Endometrial microvascular endothelial cells (primary cell): Measurements from ENCODE around the gene PLCB1. TPM values are rescaled to one million over a fixed set of nuclear protein-coding genes. Genes with fewer than 3 reads are reported as not detected.

Source experiments
- in situ Hi-C: cut with HindIII; loops from 2 replicates; pipeline ENCODE4 v1.10.0; 2017; ENCODE audit warnings: low sequenced_read_pairs, low pct_unique_long_range_greater_than_20kb; ENCODE audit errors: inconsistent ontology term
- total RNA-seq: library from RNA; depleted of rRNA; stranded (reverse); fragments of >200 nt; gene quantifications from one replicate; pipeline ENCODE4 v1.2.3, GENCODE V29; 2015; ENCODE audit errors: inconsistent ontology term

PLCB1 gene
- total RNA-seq, 1 donor from 2014 or later = 16.1 TPM

DNA sequence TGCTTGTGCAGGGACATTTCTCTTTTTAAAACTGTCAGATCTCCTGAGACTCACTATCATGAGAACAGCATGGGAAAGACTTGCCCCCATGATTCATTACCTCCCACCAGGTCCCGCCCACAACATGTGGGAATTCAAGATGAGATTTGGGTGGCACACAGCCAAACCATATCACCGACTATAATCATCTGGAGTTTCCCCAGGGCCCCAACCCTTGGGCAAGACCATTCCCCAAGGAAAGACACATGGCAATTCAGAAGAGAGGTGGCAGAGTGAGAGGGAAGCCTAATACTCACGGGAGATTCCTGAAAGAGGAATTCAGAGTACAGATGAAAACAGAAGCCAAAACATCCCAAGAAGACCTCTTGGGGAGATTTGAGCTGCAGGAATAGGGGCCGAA is 645.8 kb downstream of the PLCB1 start:
- in situ Hi-C loops = no loop called here

DNA sequence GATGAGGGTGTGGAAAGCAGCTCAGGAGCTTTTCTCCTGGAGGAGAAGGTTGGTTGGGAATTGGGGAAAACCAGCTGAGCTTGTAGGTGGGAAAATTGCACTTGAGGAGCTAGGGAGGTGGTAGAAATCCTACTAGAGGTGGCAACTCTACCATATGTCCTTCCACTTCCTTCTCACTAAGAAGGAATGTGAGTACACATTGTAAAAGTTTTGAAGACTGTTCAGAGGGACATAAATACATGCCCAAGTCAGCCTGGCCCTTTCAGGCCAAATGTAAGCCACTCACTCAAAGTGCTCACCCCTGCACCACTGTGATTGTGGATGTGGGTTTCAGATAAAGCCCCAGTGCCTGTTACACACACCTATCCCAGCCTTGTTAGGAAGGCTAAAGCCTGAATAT is 646.3 kb downstream of the PLCB1 start:
- in situ Hi-C loops = no loop called here

DNA sequence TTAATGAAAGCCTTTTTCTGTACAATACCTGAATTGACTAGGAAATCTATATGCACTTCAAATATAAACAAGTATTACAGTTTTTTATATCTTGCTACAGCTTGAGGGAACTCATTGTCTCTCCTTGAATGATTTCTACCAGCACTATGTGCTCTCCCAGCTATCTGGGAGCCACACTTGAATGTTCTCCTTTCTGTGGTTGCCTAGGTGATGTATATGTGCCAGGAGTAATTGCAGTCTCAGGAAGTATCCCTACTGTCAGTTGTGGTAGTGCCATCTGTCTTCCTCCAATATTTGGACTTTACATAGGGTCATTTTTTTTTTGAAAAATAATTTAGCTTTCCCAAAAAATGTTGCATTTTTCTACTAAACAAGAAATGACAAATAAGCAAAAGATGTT is 648.8 kb downstream of the PLCB1 start:
- in situ Hi-C loops = no loop called here

DNA sequence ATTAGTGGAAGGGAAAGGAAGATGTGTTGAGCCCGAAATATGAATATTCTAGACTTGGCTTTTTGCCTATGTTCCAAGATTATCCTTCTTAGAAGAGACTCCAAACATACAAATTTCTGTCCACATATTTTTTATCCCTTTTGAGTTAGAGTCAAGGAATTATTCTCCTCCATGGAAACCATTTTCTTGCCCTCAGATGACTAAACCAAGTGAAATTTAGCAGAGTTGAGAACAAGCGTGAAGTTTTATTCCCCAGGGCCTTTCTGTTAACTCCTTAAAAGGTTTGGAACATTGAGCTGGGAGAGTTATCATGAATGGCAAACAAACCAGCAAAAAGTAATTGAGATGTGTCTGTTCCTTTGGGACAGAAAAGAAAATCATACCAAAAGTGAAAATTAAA is 650.7 kb downstream of the PLCB1 start:
- in situ Hi-C loops = no loop called here

DNA sequence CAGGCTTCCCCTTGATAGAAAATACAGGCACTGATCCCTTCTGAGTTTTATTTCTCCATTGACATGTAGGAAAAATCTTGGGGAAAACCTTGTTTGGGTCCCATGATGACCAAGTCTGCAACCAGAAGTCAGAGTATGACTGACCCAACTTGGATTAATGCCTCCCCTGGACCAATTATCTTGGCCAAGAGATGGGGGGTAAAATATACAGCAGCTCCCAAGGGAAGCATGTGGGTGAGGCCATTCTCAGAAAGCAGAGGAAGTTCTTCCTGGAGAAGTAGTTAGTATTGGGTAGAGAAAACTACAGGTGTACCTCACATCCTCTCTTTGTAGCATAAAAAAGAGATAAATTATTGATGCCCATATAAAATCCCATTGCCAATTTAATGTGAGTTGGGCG is 651.7 kb downstream of the PLCB1 start:
- in situ Hi-C loops = no loop called here

DNA sequence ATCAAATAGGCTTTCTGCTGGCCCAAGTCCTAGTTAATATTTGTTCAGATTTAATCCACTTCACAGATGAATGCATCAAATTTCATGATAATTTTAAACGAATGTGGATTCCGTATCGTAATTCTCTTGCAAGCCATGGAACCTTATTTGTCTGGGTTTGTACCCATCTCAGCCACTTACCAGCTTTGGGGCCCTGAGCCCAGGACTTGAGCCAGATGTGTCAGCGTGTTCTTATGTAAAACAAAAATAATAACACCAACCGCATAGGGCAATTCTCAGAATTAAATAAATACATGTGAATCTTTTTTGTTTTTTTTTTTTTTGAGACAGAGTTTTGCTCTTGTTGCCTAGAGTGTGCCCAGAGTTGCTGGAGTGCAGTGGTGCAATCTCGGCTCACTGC is 654.3 kb downstream of the PLCB1 start:
- in situ Hi-C loops = no loop called here

DNA sequence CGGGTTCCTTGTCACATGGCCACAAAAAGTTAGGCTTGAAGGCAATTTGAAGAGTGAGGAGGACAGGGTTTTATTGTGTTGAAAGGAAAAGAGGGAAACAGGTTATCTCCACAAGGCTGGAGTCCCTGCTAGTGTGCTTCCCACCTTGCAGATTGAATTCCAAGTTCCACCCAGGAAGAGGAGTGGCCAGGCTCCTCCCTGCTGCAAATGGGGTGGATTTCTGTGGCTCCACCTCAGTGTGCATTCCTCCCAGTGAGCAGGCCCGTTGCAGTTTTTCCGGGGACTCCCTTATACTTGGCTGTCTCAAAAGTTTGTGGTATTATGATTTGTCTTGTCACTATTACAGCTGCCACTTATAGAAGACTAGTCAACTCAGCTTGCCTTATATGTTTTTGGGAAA is 655.0 kb downstream of the PLCB1 start:
- in situ Hi-C loops = no loop called here

DNA sequence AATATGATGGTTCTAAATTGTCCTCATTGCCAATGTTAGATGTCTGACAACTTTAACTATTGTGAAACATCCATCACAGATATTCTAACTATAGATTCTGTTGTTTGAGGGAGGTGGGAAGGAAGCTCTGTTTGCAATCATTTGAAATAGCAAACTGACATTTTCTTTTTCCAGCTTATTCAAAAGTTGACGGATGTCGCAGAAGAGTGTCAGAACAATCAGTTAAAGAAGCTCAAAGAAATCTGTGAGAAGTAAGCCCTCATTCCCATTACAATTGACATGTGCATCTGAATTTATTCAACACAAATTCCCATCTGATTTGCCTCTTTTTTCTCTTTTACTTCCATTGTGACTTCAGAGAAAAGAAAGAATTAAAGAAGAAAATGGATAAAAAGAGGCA is 656.2 kb downstream of the PLCB1 start:
- in situ Hi-C loops = no loop called here

DNA sequence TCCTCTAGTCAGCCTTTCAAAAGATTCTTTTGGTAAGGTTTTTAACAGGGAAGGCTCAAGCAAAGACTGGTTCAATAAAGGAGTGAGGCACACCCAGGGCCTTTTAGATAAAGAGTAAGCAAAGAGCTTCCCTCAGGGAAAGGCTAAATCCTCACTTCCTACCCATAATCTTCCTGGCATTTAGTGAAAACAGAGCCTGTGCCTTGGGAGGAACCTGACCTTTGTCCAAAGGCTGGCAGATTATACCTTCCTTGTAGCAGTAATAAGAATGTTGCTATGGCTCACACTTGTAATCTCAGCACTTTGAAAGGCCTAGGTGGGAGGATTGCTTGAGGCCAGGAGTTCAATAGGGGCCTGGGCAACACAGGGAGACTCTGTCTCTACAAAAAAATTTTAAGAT is 656.8 kb downstream of the PLCB1 start:
- in situ Hi-C loops = no loop called here

DNA sequence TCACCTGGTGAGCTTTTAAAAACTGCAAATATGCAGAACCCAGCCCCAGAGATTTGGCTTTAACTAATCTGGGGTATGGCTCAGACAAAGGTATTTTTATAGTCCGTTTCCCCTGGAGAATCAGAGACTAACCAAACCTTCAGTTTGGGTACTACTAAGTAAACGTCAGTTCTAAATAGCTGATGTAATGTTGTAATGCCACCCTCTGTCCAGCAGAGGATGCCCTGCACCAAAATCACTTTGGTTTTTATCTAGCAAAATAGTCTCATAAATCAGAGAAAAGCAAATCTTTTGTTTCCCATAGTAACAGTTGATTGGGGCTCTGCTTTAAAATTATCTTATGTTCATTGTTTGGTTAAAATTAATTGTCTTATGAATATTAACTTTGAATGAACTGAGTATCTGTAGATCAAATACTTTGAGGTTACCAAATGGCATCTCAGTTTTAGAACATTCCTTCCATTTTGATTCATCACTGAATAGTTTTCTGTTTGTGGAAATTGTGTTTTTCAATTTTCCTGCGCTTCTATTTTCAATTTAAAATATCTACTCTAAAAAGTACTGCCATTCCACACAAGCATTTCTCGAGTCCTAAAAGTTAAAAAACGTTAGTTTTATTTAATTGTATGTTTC is 658.5 kb downstream of the PLCB1 start:
- in situ Hi-C loops = no loop called here

DNA sequence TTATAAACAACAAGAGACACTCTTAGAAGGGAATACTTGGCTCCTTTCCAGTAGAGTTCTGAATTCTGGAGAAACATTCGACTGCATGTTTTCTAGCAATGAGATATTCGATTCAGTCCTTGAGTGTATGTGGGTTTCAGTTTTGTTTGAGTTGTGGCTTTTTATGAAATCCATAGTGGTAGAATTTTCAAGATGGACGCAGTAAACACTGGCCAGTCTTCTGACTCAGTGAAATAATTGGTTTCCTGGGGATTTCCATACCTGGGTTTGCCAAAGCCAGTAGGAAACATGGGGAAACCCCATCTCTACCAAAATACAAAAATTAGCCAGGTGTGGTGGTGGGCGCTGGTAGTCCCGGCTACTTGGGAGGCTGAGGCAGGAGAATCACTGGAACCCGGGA is 663.3 kb downstream of the PLCB1 start:
- in situ Hi-C loops = no loop called here

DNA sequence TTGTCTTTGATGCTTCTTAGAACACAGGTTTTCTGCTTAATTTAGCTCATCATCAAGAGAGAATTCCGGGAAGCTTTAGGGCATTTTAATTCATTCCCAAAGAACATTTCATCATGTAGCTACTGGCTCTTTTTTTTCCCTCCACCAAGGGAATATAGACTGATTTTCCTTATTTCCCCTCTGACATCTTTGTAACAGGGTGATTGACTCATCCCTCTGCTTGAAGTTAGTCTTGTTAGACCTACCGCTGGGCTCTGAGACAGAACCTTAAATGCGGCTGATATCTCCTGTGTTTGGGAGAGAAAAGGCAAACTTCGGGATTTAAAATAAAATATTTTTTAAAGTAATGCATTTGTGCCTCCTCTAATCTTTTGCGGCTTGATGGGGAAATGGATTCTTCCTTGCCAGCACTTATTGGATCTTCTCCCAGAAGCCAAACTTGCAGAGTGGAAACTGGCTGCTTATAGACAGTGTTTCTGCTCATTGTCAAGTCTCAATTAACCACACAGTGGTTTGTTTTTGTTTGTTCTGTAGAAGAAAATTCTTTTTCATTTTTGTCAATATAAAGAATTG is 664.1 kb downstream of the PLCB1 start:
- in situ Hi-C loops = no loop called here

DNA sequence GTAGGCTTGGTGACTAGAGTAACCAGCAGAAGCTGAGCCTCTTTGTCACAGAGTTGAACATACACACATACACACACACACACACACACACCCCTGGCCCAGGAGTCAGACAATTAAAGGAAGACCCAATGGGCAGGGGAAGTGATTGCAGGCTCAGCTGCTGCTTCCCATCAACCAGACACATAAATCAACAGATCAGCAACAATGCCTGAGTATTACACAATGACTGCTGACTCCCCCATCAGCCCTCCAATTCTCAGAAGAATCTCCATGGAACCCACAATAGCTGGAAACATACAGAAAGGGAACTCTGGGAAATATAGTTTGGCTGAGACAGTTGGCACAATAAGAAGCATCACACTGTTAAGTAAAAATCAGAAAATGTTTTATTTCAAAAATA is 666.4 kb downstream of the PLCB1 start:
- in situ Hi-C loops = no loop called here

DNA sequence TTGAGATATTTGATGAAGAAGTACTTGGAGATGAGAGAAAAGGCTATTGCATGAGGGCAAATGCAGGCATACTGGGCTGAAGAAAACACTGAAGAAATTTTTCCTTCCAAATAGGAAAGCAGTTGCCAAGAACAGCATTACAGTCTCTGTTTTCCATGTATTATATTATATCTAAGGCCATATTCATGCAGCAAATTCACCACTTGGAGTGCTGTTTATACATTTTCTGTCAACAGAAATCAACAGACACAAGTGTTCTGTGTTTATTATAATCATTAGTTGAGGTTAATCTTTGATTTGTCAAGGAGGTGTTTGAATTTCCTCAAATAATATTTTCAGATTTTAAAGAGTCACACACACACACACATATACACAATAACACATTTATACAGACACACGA is 668.0 kb downstream of the PLCB1 start:
- in situ Hi-C loops = no loop called here

DNA sequence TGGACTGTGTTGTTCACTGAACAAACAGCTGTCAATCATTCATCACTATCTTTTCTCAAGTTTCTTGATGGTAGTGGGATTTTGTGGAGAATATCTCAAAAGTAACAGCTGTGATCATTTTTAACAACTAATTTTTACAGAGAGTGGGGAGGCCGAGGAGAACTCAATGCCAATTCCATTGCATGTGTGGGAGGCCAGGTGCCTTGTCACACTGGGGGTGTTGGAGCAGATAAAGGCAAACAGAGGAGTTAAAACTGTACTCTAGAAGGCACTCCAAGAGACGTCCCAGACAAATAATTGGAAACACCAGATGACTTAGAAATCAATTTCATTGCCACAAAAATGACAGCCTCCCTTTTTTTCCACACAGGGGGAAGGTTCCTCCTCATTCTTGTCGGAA is 669.6 kb downstream of the PLCB1 start:
- in situ Hi-C loops = no loop called here

DNA sequence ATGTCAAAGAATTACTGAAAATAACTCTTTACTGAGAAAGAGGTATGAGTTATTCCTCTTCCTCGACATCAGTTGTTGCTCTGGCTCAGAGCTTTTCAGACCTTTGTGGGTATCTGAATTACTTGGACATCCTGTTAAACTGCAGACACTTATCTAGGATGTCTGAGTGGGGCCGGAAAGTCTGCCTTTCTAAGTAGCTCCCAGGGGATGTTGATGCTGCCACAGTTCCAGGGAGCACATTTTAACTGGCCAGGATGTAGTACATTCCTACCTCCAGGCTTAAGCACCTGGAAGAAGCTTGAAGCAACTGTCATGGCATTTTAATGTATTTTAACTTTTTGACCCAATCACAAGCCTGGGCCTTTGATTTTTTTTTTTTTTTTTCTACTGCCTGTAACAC is 671.0 kb downstream of the PLCB1 start:
- in situ Hi-C loops = no loop called here

DNA sequence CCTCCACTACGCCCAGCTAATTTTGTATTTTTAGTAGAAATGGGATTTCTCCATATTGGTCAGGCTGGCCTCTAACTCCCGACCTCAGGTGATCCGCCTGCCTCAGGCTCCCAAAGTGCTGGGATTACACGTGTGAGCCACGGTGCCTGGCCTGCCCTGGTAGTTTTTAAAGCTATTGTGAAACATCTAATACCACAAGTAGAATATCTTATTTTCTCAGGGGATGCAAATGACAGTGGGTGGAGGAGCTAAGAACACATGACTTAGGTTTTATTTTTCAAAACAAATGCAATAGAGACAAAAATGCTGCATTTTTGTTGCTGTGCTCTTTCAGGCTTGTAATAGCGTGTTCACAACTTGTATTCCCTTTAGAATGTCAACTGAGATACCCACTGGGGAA is 671.9 kb downstream of the PLCB1 start:
- in situ Hi-C loops = no loop called here

DNA sequence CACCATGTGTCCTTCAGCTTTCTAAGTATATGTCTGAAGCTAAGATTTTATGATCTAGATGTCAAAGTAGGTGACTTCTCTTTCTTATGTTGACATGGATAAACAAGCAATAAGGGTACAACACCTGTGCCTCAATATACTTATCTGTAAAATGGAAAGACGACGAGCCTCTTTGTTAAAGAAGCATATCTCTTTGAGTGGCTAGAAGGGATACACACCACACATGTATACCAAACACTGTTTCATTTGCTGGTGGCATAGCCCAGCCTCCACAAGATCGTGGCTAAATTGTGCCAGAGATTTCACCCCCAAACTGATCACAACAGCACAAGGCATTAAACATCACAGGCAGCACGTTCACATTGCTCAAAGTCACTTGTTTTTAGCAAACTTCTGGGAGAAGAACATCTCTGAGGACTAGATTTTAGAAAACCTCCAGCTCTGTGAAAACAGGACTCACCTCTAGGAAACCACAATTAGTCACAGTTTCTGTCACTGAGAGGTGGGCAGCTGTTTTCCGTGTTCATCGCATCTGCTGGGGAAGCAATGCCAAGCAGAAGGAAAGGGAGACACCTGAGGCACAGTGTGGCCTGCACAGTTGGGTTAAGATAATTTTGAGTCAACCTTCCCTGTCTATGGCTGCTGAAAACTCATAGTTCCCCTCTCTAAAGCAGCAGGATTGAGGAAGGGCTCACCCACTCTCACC is 673.8 kb downstream of the PLCB1 start:
- in situ Hi-C loops = no loop called here

DNA sequence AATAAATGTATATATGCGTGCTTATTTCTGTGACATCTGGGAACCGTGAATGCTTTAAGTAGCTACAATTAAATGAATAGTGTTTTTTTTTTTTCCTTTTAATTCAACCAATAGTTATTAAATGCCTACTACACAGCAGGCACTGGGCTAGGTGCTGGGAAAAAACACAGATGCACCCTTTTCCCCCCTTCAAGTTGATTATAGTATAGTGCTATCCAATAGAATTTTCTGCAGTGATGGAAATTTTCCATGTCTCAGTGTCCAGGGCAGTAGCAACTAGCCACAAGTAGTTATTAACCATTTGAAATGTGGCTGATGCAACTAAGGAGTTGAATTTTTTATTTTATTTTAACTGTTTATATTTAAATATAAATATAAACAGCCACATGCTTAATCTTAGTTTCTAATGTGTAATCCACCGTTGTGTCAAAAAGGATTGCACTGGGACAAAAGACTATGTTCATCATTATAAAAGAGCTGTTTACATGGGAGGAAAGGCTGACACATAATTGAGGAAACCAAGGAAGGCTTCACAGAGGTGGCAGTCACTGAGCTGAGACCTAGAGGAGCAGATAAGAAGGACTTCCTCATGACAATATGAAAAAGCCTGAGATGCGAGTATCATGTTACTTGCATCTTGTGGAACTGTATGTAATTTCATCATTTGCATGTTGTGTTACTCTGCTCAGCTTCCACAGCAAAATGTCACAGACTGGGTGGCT is 675.6 kb downstream of the PLCB1 start:
- in situ Hi-C loops = no loop called here

DNA sequence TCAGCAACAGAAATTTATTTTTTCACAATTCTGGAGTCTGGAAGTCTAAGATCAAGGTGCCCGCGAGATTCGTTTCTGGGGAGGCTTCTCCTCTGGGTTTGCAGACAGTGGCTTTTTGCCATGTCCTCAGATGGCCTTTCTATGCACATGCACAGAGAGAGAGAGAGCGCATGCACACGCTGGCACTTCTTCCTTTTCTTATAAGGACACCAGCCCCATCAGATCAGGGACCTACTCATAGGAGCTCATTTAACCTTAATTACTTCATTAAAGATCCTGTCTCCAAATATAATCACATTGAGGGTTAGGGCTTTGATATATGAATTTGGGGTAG is 676.1 kb downstream of the PLCB1 start:
- in situ Hi-C loops = no loop called here
